Activated CD8-positive, alpha-beta memory T cell treated with anti-CD3 and anti-CD28 coated beads, Interleukin-2, amount 10 ng/mL, durations not matched to agents 7 days and 5 days (primary cell): Measurements from ENCODE around the gene KAT2A. TPM values are rescaled to one million over a fixed set of nuclear protein-coding genes. Genes with fewer than 3 reads are reported as not detected.

Source experiments
- ATAC-seq: fragments of 150-1000 bp; cut with Tn5 transposase; one replicate; pipeline ENCODE4 v1.10.0; 2021; ENCODE audit warnings: moderate library complexity
- CTCF ChIA-PET: fragments of 350-600 bp; sonication (Branson Sonifier 250); formaldehyde crosslinking; loops from one replicate; lab custom pipeline; 2021; ENCODE audit warnings: antibody characterized with exemption; lab: Charles Lee
- DNase-seq: peaks from one replicate; pipeline ENCODE4 v3.0.0-alpha.2; 2020
- H3K27ac Mint-ChIP-seq: one replicate; pipeline ENCODE4 v1.8.0; 2021; ENCODE audit warnings: mild to moderate bottlenecking, mixed read lengths
- H3K27me3 Mint-ChIP-seq: one replicate; pipeline ENCODE4 v1.8.0; 2021; ENCODE audit warnings: mixed read lengths
- H3K36me3 Mint-ChIP-seq: one replicate; pipeline ENCODE4 v1.8.0; 2021; ENCODE audit warnings: mild to moderate bottlenecking, mixed read lengths
- H3K4me1 Mint-ChIP-seq: one replicate; pipeline ENCODE4 v1.8.0; 2021; ENCODE audit warnings: mixed read lengths
- H3K4me3 Mint-ChIP-seq: one replicate; pipeline ENCODE4 v1.8.0; 2021; ENCODE audit warnings: mild to moderate bottlenecking, moderate library complexity, mixed read lengths
- H3K9me3 Mint-ChIP-seq: one replicate; pipeline ENCODE4 v1.8.0; 2022; ENCODE audit warnings: low read depth, mixed read lengths
- total RNA-seq, 2 experiments: library from RNA; stranded (reverse); gene quantifications; one replicate each; pipeline ENCODE4 v1.2.3, GENCODE V29; 2021

The KAT2A gene
- total RNA-seq, 2 experiments from 2014 or later = 49.0 to 58.2 TPM

- peak; percentile 34 for ATAC-seq
These were observed 48.6 kb downstream of the KAT2A start for GRCh38 chr17:42072323-42073187.

DNA sequence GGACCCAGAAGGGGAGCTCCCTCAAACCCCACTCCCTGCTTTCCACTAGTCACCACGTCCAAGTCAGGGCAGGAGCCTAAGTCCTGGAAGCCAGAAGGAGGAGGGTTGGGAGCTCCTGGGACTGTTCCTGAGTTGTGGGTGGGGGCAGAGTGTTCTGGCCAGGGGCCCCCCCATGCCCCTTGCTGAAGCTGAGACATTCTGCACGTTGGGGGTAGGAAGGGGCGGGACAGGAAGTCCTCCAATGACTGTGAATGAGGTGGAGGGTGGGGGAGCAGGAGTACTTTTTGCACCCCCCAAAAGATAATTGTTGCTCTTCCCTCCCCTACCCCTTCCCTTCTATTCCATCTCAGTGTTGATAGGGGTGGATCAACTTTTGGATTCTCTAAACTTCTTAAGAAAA is 49.4 kb downstream of the KAT2A start:
- CTCF ChIA-PET = interaction anchor here (1.0 to 2.2 kb wide), 12 partner anchors 12 to 109 kb away, joined by 3 to 8 read pairs (median 4); partner anchors contain the start of genes DHX58 and DNAJC7
- Mint-ChIP-seq H3K36me3 (no peaks in the 10 kb centered on the region), H3K27me3 (peaks cover 27% of the 10 kb centered on the region), H3K27ac (no peak overlapping the region), H3K4me1 (peaks cover 9% of the 10 kb centered on the region), H3K9me3 (no peaks in the 10 kb centered on the region), H3K4me3 (peak overlapping the region; percentile 58)
- ATAC-seq (peak; percentile 31), DNase-seq (no peak)

More at GRCh38 chr17:42072323-42073187, 48.6 kb downstream of the KAT2A start:
- DNase-seq = no peak
- peaks cover 27% of the 10 kb centered on the region for H3K27me3 Mint-ChIP-seq
- H3K9me3 Mint-ChIP-seq = no peaks in the 10 kb centered on the region
- H3K4me1 Mint-ChIP-seq = peaks cover 9% of the 10 kb centered on the region
- H3K27ac Mint-ChIP-seq = no peak overlapping the region
- H3K36me3 Mint-ChIP-seq = no peaks in the 10 kb centered on the region
- CTCF ChIA-PET = interaction anchor here (1.0 to 2.2 kb wide), 13 partner anchors 12 to 110 kb away, joined by 3 to 8 read pairs (median 4); partner anchors contain the start of genes DHX58 and DNAJC7
- H3K4me3 Mint-ChIP-seq = peak overlapping the region; percentile 58

- CTCF ChIA-PET = interaction anchor here (1.1 to 5.5 kb wide), 4 partner anchors 28 to 112 kb away, joined by 3 to 117 read pairs (median 4); partner anchors contain the start of genes DHX58, HSPB9, KAT2A and KCNH4
- no peak overlapping the region for H3K4me3 Mint-ChIP-seq
- ATAC-seq = no peak
- peaks cover 23% of the 10 kb centered on the region for H3K27me3 Mint-ChIP-seq
- no peak overlapping the region for H3K27ac Mint-ChIP-seq
- no peaks in the 10 kb centered on the region for H3K36me3 Mint-ChIP-seq
- H3K4me1 Mint-ChIP-seq = peaks cover 21% of the 10 kb centered on the region
- no peaks in the 10 kb centered on the region for H3K9me3 Mint-ChIP-seq
- no peak for DNase-seq
These were observed 52.2 kb downstream of the KAT2A start for GRCh38 chr17:42068979-42069378.

GRCh38 chr17:42067371-42068091 is 53.6 kb downstream of the KAT2A start:
- H3K4me3 Mint-ChIP-seq = no peak overlapping the region
- ATAC-seq = peak; percentile 58
- H3K27me3 Mint-ChIP-seq = peaks cover 11% of the 10 kb centered on the region
- H3K36me3 Mint-ChIP-seq = no peaks in the 10 kb centered on the region
- H3K9me3 Mint-ChIP-seq = no peaks in the 10 kb centered on the region
- H3K27ac Mint-ChIP-seq = no peak overlapping the region
- H3K4me1 Mint-ChIP-seq = peaks cover 29% of the 10 kb centered on the region
- CTCF ChIA-PET = interaction anchor here (0.7 to 5.5 kb wide), 22 partner anchors 9 to 339 kb away, joined by 3 to 117 read pairs (median 4); partner anchors contain the start of genes DHX58, DNAJC7, HSPB9 and JUP
- peak; percentile 80 for DNase-seq

DNA sequence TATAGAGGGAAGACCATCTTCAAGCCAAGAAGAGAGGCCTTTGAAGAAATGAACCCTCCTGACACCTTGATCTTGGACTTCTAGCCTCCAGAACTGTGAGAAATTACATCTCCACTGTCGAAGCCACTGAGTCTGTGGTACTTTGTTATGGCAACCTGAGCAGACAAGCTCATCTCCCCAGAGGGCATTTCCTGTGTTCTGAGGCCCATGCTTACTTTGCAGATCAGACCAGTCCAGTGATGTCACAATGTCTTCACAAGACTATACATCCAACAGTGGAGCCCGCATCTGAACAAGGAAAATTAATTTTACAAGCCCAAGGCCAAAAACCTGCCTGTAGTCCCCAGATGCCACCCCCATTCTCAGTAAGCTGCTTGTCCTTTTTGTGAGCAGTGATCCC is 56.0 kb downstream of the KAT2A start:
- H3K4me3 Mint-ChIP-seq = no peak overlapping the region
- CTCF ChIA-PET = interaction anchor here (0.7 to 5.5 kb wide), 16 partner anchors 11 to 223 kb away, joined by 3 to 117 read pairs (median 5); partner anchors contain the start of genes DHX58, DNAJC7, HSPB9 and KAT2A
- no peaks in the 10 kb centered on the region for H3K27me3 Mint-ChIP-seq
- no peaks in the 10 kb centered on the region for H3K9me3 Mint-ChIP-seq
- no peak overlapping the region for H3K27ac Mint-ChIP-seq
- ATAC-seq = peak; percentile 35
- no peaks in the 10 kb centered on the region for H3K36me3 Mint-ChIP-seq
- peaks cover 22% of the 10 kb centered on the region for H3K4me1 Mint-ChIP-seq
- no peak for DNase-seq

Other genes with a start within 250 kb of the KAT2A start
- 100 to 1,000 TPM; 186 to 220 TPM for gene ACLY, start 202.4 kb downstream of the KAT2A start, total RNA-seq
- 1 to 10 TPM in 1 of 2 experiments, under 1 TPM in 1; 0.49 to 1.1 TPM for gene ODAD4, start 190.8 kb downstream of the KAT2A start, total RNA-seq
- 100 to 1,000 TPM in 1 of 2 experiments, 10 to 100 TPM in 1; 98.1 to 112 TPM for gene CNP, start 154.6 kb downstream of the KAT2A start, total RNA-seq
- gene DNAJC7, start 103.9 kb downstream of the KAT2A start, total RNA-seq = 10 to 100 TPM; 89.1 to 97.0 TPM
- 10 to 100 TPM; 21.0 to 23.7 TPM for gene NKIRAS2, start 101.3 kb downstream of the KAT2A start, total RNA-seq
- gene C17orf113, start 70.8 kb downstream of the KAT2A start, total RNA-seq = under 1 TPM; 0.14 to 0.23 TPM
- gene ZNF385C, start 22.9 kb downstream of the KAT2A start, total RNA-seq = under 1 TPM; 0.12 to 0.18 TPM
- gene DHX58, start 8.7 kb downstream of the KAT2A start, total RNA-seq = 100 to 1,000 TPM in 1 of 2 experiments, 10 to 100 TPM in 1; 65.8 to 105 TPM
- gene HSPB9, start 1.4 kb upstream of the KAT2A start, total RNA-seq = under 1 TPM in 1 of 2 experiments, not detected in 1; 0.58 TPM
- gene RAB5C, start 33.6 kb upstream of the KAT2A start, total RNA-seq = 10 to 100 TPM; 86.9 to 99.4 TPM
- under 1 TPM; 0.09 to 0.56 TPM for gene KCNH4, start 59.8 kb upstream of the KAT2A start, total RNA-seq
- not detected for gene HCRT, start 64.1 kb upstream of the KAT2A start, total RNA-seq
- 10 to 100 TPM; 17.0 to 18.0 TPM for gene GHDC, start 73.1 kb upstream of the KAT2A start, total RNA-seq
- gene STAT5B, start 155.0 kb upstream of the KAT2A start, total RNA-seq = 100 to 1,000 TPM; 112 to 116 TPM
- 100 to 1,000 TPM; 118 to 127 TPM for gene STAT5A, start 167.1 kb upstream of the KAT2A start, total RNA-seq